ENCODE data around the gene NBAS.

Gene NBAS

DNA sequence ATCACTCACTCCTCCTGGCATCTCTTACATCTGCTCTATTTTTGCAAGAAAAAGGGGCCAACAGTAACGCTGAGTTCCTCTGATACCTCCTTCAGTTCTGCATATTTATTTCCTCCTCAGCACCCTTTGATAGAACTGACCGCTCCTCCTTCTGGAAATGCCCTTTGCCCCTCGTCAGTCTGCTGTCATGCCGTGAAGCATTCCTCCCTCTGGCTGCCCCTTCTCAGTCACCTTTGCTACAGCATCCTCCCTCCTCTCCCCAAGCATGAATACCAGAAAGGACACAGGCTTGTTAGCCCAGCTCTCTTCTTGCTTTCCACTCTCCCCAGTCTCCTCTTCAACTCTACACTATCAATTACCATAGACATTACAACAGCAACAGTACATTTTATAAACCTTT, 135.4 kb downstream of the NBAS start:
- DNase-seq: no peak
- Histone ChIP-seq H3K27ac (no peak overlapping the region), H3K27me3 (no peaks in the 10 kb centered on the region), H3K36me3 (peaks cover 3 to 17% (median 9%) of the 10 kb centered on the region in 3 donors), H3K4me1 (no peaks in the 10 kb centered on the region), H3K9me3 (no peaks in the 10 kb centered on the region), H3K4me3 (no peak overlapping the region)
- TF ChIP-seq, protein P1, sequence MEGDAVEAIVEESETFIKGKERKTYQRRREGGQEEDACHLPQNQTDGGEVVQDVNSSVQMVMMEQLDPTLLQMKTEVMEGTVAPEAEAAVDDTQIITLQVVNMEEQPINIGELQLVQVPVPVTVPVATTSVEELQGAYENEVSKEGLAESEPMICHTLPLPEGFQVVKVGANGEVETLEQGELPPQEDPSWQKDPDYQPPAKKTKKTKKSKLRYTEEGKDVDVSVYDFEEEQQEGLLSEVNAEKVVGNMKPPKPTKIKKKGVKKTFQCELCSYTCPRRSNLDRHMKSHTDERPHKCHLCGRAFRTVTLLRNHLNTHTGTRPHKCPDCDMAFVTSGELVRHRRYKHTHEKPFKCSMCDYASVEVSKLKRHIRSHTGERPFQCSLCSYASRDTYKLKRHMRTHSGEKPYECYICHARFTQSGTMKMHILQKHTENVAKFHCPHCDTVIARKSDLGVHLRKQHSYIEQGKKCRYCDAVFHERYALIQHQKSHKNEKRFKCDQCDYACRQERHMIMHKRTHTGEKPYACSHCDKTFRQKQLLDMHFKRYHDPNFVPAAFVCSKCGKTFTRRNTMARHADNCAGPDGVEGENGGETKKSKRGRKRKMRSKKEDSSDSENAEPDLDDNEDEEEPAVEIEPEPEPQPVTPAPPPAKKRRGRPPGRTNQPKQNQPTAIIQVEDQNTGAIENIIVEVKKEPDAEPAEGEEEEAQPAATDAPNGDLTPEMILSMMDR (IDR thresholded peaks at IDR 0.05): no peak
- intact Hi-C loops (cut with DNase I; ENCODE audit: low total_unique reads): no loop called here

DNA sequence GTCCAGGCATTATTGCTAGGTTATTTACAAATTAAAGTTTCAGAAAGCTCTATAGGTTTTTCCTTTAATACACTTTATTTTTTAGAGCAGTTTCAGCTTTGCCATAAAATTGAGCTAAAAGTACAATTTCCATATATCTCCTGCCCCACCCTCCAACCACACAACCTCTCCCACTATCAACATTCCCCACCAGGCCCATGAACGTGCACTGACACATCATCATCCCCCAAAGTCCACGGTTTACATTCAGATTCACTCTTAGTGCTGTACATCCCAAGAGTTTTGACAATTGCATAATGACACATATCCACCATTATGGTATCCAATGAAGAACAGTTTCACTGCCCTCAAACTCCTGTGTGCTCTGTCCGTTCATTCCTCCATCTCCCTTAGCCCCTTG, 139.4 kb downstream of the NBAS start:
- Histone ChIP-seq H3K4me1 (no peaks in the 10 kb centered on the region), H3K4me3 (no peak overlapping the region), H3K36me3 (peaks cover 9 to 42% (median 11%) of the 10 kb centered on the region in 3 donors), H3K27me3 (no peaks in the 10 kb centered on the region), H3K27ac (no peak overlapping the region), H3K9me3 (no peaks in the 10 kb centered on the region)
- TF ChIP-seq, protein P1 (IDR thresholded peaks at IDR 0.05): no peak
- intact Hi-C loops (cut with DNase I; ENCODE audit: low total_unique reads): no loop called here
- DNase-seq: no peak

DNA sequence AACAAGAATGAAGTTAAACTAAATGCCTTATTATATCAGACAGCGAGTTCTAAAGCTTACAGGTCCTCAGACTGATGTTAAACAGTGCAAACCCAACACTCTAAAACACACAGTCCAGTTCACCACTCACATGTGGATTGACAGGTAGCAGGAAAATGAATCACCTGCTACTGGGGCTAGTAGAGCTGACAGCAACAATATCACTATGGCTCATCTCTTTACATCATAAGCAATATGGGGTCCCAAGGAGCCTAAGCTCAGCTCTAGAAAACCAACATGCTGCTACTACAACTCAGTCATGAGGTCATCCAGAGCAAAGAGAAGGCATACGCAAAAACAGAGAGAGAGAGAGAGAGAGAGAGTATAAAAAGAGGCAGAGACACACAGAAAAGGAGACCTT, 145.4 kb downstream of the NBAS start:
- intact Hi-C loops (cut with DNase I; ENCODE audit: low total_unique reads): no loop called here
- Histone ChIP-seq H3K27me3 (no peaks in the 10 kb centered on the region), H3K4me1 (no peaks in the 10 kb centered on the region), H3K4me3 (no peak overlapping the region), H3K9me3 (no peaks in the 10 kb centered on the region), H3K27ac (no peak overlapping the region), H3K36me3 (peaks cover 21 to 54% (median 43%) of the 10 kb centered on the region in 3 donors)
- no peak for DNase-seq
- TF ChIP-seq, protein P1 (IDR thresholded peaks at IDR 0.05): no peak

DNA sequence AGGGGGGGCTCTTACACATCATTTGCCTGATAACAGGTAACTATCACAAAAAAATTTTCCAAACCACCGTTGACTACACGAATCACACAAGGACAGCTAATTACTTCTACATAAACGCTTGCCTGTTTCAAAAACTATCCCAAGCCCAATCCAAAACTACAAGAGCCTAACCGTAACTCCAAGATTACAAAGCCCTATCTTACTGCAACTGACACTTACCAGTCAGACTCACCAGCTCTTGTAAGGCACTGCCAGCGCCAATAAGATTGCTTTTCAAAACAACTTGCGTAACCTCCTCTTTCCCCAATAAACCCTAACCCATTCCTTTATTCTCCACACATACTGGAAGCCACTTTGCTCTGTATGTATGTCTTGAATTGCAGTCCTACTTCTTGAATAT, 148.4 kb downstream of the NBAS start:
- Histone ChIP-seq H3K4me3 (no peak overlapping the region), H3K36me3 (peaks cover 29 to 50% (median 48%) of the 10 kb centered on the region in 3 donors), H3K27me3 (no peaks in the 10 kb centered on the region), H3K9me3 (no peaks in the 10 kb centered on the region), H3K27ac (no peak overlapping the region), H3K4me1 (no peaks in the 10 kb centered on the region)
- TF ChIP-seq, protein P1 (IDR thresholded peaks at IDR 0.05): no peak
- intact Hi-C loops (cut with DNase I; ENCODE audit: low total_unique reads): no loop called here
- DNase-seq: no peak

DNA sequence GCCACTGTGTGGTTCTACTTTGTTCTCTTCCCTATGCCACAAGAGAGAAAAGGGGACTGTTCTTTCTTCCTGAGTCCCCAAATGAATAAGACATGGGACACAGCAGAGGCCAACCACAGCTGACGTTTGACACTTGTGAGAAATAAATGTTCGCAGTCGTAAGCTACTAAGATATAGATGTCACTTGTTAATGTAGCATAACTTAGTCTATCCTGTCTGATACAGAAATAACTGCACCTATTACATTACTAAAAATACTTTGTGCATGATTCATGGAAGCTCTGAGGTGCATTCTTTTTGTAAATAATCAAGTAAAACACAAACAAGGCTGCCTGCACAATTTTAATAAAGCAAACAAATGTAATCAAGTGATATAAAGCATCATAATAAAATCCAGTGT, 148.8 kb downstream of the NBAS start:
- no peak overlapping the region for H3K27ac ChIP-seq
- H3K9me3 ChIP-seq: no peaks in the 10 kb centered on the region
- H3K36me3 ChIP-seq: peaks cover 29 to 48% (median 45%) of the 10 kb centered on the region in 3 donors
- TF ChIP-seq, protein P1 (IDR thresholded peaks at IDR 0.05): no peak
- no peaks in the 10 kb centered on the region for H3K4me1 ChIP-seq
- H3K4me3 ChIP-seq: no peak overlapping the region
- intact Hi-C loops (cut with DNase I; ENCODE audit: low total_unique reads): no loop called here
- no peaks in the 10 kb centered on the region for H3K27me3 ChIP-seq
- DNase-seq: no peak

DNA sequence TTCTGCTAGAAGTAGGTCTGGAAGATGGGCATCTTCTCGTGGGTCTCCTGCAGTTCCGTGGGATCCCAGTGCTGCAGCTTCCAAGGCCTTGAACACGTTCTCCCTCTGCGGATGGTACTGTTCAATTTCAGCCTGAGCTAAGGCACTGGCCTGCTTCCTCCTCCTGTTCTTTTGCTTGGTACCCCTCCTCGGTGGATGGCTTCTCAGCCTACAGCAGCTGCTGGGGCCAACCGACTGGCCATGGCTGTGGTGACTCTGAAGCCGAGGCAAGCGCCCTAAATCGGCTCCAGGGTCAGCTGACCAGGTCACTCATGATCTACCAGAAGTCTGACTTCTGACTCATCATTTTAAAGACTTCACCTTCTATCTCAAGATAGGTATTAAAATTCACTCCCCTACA, 150.2 kb downstream of the NBAS start:
- Histone ChIP-seq H3K36me3 (peaks cover 29 to 42% (median 32%) of the 10 kb centered on the region in 3 donors), H3K4me1 (no peaks in the 10 kb centered on the region), H3K9me3 (no peaks in the 10 kb centered on the region), H3K4me3 (no peak overlapping the region), H3K27me3 (no peaks in the 10 kb centered on the region), H3K27ac (no peak overlapping the region)
- intact Hi-C loops (cut with DNase I; ENCODE audit: low total_unique reads): no loop called here
- DNase-seq: no peak
- TF ChIP-seq, protein P1 (IDR thresholded peaks at IDR 0.05): no peak

Measured in tibial artery (tissue), 4 donors.